Keratinocyte (primary cell): ENCODE measurements around the gene SUSD6. TPM values are rescaled to one million over a fixed set of nuclear protein-coding genes. Genes with fewer than 3 reads are reported as not detected.

Experiments used
- DNase-seq: peaks from one replicate; pipeline ENCODE4 v3.0.0-alpha.2; 2011; ENCODE audit warnings: low read depth, missing footprints, low spot score
- FAIRE-seq: peaks from 2 replicates; lab custom pipeline; 2011; peaks lifted over from hg19 to GRCh38; lab: Jason Lieb, UNC
- H2AFZ ChIP-seq: 2 replicates; pipeline ENCODE4 v1.6.0; 2012; ENCODE audit warnings: low read length, control low read depth, inconsistent platforms; ENCODE audit not compliant: control insufficient read depth
- H3K27ac ChIP-seq: 2 replicates; pipeline ENCODE4 v1.5.1; 2011; ENCODE audit warnings: low read length; ENCODE audit not compliant: control insufficient read depth, insufficient read depth
- H3K27me3 ChIP-seq: 3 replicates; pipeline ENCODE4 v1.6.0; 2011; ENCODE audit warnings: low read length; ENCODE audit not compliant: control insufficient read depth, insufficient read depth; ENCODE audit errors: extremely low read depth
- H3K36me3 ChIP-seq, 2 experiments: 2 replicates in 1 of 2; 3 replicates in 1 of 2; pipeline ENCODE4 v1.5.1; 2011; ENCODE audit warnings: low read length in 2 of 2, mild to moderate bottlenecking in 1 of 2; ENCODE audit not compliant: control insufficient read depth in 2 of 2, insufficient read depth in 2 of 2; ENCODE audit errors: extremely low read depth in 1 of 2
- H3K4me1 ChIP-seq: 3 replicates; pipeline ENCODE4 v1.5.1; 2011; ENCODE audit warnings: low read length; ENCODE audit not compliant: control insufficient read depth, insufficient read depth; ENCODE audit errors: extremely low read depth
- H3K4me2 ChIP-seq: 3 replicates; pipeline ENCODE4 v1.6.0; 2011; ENCODE audit warnings: low read depth, low read length; ENCODE audit not compliant: control insufficient read depth, insufficient read depth; ENCODE audit errors: extremely low read depth
- H3K4me3 ChIP-seq, 3 experiments: fragments of 200-600 bp in 1 of 3; sonication (generic) in 1 of 3; 2 replicates in 2 of 3; 3 replicates in 1 of 3; pipeline ENCODE4 v1.5.1; 2011 to 2016; ENCODE audit warnings: low read length in 3 of 3, mild to moderate bottlenecking in 3 of 3, control low read depth in 2 of 3, inconsistent platforms in 1 of 3, low read depth in 1 of 3, mixed read lengths in 1 of 3, mixed run types in 1 of 3, moderate library complexity in 1 of 3; ENCODE audit not compliant: control insufficient read depth in 2 of 3, insufficient read depth in 2 of 3; ENCODE audit errors: extremely low read depth in 1 of 3
- H3K79me2 ChIP-seq: 2 replicates; pipeline ENCODE4 v1.6.0; 2012; ENCODE audit warnings: low read length; ENCODE audit not compliant: control insufficient read depth, insufficient read depth
- H3K9ac ChIP-seq: 3 replicates; pipeline ENCODE4 v1.6.0; 2011; ENCODE audit warnings: low read length; ENCODE audit not compliant: control insufficient read depth, insufficient read depth; ENCODE audit errors: extremely low read depth
- H3K9me1 ChIP-seq: 3 replicates; pipeline ENCODE4 v1.6.0; 2011; ENCODE audit warnings: low read length; ENCODE audit not compliant: control insufficient read depth, insufficient read depth; ENCODE audit errors: extremely low read depth
- H3K9me3 ChIP-seq: 2 replicates; pipeline ENCODE4 v1.5.1; 2012; ENCODE audit warnings: low read depth, low read length; ENCODE audit not compliant: control insufficient read depth
- H4K20me1 ChIP-seq: 3 replicates; pipeline ENCODE4 v1.6.0; 2011; ENCODE audit warnings: low read length; ENCODE audit not compliant: control insufficient read depth, insufficient read depth; ENCODE audit errors: extremely low read depth
- EZH2 ChIP-seq: IDR thresholded peaks from one replicate; pipeline ENCODE4 v1.6.1; 2012; ENCODE audit warnings: inconsistent platforms, mild to moderate bottlenecking, low read length, moderate library complexity
- dilution Hi-C: fragments of 300-500 bp; cut with MboI; formaldehyde crosslinking; loops from one replicate; pipeline ENCODE4 v1.7.0; 2020; ENCODE audit warnings: low sequenced_read_pairs; ENCODE audit not compliant: extremely low pct_ligation_motif_present
- polyA plus RNA-seq, 5 experiments: library from polyadenylated mRNA; depleted of rRNA in 3 of 5; stranded (reverse) in 3 of 5; stranded (forward) in 1 of 5; unstranded in 1 of 5; fragments of >200 nt; gene quantifications; 1 replicate in 1 of 5; 2 replicates in 3 of 5; 3 replicates in 1 of 5; pipeline versions ENCODE4 v1.2.1 to v1.2.3, GENCODE V29; 2011 to 2012; ENCODE audit warnings: missing spikeins in 2 of 5, low read depth in 1 of 5, low replicate concordance in 1 of 5
- TF ChIP-seq, protein P1 (sequence below), 3 experiments: IDR thresholded peaks in 1 of 3; conservative IDR thresholded peaks in 1 of 3; optimal IDR thresholded peaks in 1 of 3; 2 replicates in 2 of 3; 3 replicates in 1 of 3; pipeline versions ENCODE3 to v1.5.1; 2011; ENCODE audit warnings: low read length in 3 of 3, mild to moderate bottlenecking in 3 of 3, moderate library complexity in 2 of 3, control low read depth in 1 of 3, inconsistent platforms in 1 of 3; ENCODE audit not compliant: insufficient read depth in 2 of 3; ENCODE audit errors: extremely low read depth in 1 of 3

SUSD6 gene
- polyA plus RNA-seq, 1 donor (not counting 4 experiments of a cell fraction or from before 2014, with no cell fraction given): 10.5 TPM

DNA sequence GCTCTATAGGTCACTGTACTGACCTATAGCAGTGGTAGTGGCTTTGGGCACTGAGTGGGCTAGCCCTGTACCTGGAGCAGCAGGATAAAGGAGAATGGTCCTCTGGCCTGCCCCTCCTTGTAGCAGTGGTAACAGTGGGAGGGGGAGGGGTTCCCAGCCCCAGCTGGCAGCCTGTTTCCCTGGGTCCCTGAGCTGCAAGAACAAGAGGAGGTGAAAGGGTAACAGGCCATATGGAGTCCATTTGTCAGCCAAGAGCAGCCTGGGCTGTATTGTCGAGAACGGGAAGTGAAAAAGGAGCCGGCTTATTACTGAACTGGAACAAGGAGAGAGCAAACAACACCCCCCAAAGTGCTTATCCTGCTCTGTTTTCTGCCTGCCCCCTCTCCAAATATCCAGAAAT lies 81.7 kb downstream of the SUSD6 start:
- Histone ChIP-seq H2AFZ (no peak overlapping the region), H3K4me1 (peaks cover 30% of the 10 kb centered on the region), H3K4me2 (no peak overlapping the region), H3K79me2 (peaks cover 44% of the 10 kb centered on the region), H4K20me1 (no peaks in the 10 kb centered on the region), H3K4me3 (no peak overlapping the region), H3K36me3 (peaks cover 6 to 7% of the 10 kb centered on the region in 2 experiments), H3K9me3 (no peaks in the 10 kb centered on the region), H3K9ac (no peak overlapping the region), H3K27ac (no peak overlapping the region), H3K27me3 (no peaks in the 10 kb centered on the region), H3K9me1 (peaks cover 2% of the 10 kb centered on the region)
- DNase-seq (no peak), FAIRE-seq (no peak)
- TF ChIP-seq, protein P1, sequence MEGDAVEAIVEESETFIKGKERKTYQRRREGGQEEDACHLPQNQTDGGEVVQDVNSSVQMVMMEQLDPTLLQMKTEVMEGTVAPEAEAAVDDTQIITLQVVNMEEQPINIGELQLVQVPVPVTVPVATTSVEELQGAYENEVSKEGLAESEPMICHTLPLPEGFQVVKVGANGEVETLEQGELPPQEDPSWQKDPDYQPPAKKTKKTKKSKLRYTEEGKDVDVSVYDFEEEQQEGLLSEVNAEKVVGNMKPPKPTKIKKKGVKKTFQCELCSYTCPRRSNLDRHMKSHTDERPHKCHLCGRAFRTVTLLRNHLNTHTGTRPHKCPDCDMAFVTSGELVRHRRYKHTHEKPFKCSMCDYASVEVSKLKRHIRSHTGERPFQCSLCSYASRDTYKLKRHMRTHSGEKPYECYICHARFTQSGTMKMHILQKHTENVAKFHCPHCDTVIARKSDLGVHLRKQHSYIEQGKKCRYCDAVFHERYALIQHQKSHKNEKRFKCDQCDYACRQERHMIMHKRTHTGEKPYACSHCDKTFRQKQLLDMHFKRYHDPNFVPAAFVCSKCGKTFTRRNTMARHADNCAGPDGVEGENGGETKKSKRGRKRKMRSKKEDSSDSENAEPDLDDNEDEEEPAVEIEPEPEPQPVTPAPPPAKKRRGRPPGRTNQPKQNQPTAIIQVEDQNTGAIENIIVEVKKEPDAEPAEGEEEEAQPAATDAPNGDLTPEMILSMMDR (optimal IDR thresholded peaks at IDR 0.05 in 1 of 3, IDR thresholded peaks at IDR 0.05 in 1 of 3, conservative IDR thresholded peaks at IDR 0.05 in 1 of 3; ENCODE audit: extremely low read depth in 1 of 3, insufficient read depth in 2 of 3, low read length in 3 of 3): no peak
- no peak for TF ChIP-seq EZH2
- dilution Hi-C loops: no loop called here

DNA sequence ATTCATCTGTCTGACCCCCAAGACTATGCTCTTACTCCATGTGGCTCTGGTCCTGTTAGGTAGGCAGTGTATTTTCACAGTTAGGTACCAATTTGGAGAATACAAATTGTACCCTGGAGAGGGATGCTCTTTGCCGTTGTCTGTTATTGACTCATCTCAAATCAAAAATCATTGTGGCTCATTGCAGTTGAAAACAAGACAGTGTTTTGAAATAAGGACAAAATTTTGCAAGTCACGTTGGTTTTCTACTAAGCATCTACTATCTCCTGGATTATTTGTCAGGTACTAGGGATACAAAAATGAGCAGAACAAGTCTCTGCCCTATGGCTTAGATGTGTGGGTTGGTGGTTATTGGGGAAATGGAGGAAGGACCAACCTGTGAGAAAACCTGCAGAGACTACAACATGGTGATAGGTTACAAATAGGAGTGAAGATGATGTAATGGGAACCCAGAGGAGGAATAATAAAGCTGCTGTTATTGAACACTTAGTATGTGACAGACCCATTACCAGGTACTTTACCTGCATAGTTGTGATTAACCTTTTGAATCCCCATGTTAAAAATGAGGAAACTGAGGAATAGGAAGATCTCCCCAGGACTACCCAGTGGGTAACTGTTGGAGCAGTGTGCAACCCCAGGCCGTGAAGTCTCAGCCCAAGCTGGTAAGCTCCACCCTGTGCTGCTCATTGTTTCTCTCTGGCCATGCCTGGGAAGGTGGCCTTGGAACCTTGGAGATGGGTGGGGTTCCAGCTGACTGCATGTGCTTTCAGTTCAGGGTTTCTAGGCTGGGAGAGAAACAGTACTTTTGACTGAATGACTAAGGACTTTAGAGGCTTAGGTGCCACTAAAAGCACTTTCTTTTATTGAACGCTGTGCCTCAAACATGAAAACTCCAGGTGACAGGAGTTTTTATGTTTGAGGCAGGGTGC lies 82.7 kb downstream of the SUSD6 start:
- Histone ChIP-seq H3K9ac (peak overlapping the region; percentile 43), H3K27me3 (no peaks in the 10 kb centered on the region), H3K9me1 (peaks cover 2% of the 10 kb centered on the region), H3K4me1 (peaks cover 30% of the 10 kb centered on the region), H2AFZ (no peak overlapping the region), H3K27ac (peak overlapping the region; percentile 23), H3K4me3 (no peak overlapping the region), H3K4me2 (peak overlapping the region; percentile 24), H3K79me2 (peaks cover 39% of the 10 kb centered on the region), H4K20me1 (no peaks in the 10 kb centered on the region), H3K9me3 (no peaks in the 10 kb centered on the region), H3K36me3 (peaks cover 5 to 6% of the 10 kb centered on the region in 2 experiments)
- dilution Hi-C loops: no loop called here
- no peak for DNase-seq
- TF ChIP-seq, protein P1 (optimal IDR thresholded peaks at IDR 0.05 in 1 of 3, IDR thresholded peaks at IDR 0.05 in 1 of 3, conservative IDR thresholded peaks at IDR 0.05 in 1 of 3; ENCODE audit: extremely low read depth in 1 of 3, insufficient read depth in 2 of 3, low read length in 3 of 3): no peak
- no peak for TF ChIP-seq EZH2
- no peak for FAIRE-seq
